Bronchial epithelial cell (primary cell): Measurements from ENCODE around the gene TMEM131. TPM values are rescaled to one million over a fixed set of nuclear protein-coding genes. Genes with fewer than 3 reads are reported as not detected.

ENCODE experiments used
- DNase-seq: peaks from one replicate; pipeline ENCODE4 v3.0.0-alpha.2; 2010; ENCODE audit warnings: low read depth
- FAIRE-seq: peaks from 2 replicates; lab custom pipeline; 2011; peaks lifted over from hg19 to GRCh38; lab: Jason Lieb, UNC
- H3K27me3 ChIP-seq: 2 replicates; pipeline ENCODE4 v1.5.1; 2011; ENCODE audit warnings: low read length; ENCODE audit not compliant: control insufficient read depth, insufficient read depth
- H3K36me3 ChIP-seq: 2 replicates; pipeline ENCODE4 v1.5.1; 2011; ENCODE audit warnings: low read length; ENCODE audit not compliant: control insufficient read depth, insufficient read depth
- H3K4me3 ChIP-seq: 2 replicates; pipeline ENCODE4 v1.5.1; 2011; ENCODE audit warnings: mild to moderate bottlenecking, low read depth, low read length, control low read depth
- CTCF ChIP-seq: IDR thresholded peaks from 2 replicates; pipeline ENCODE4 v1.5.1; 2011; ENCODE audit warnings: mild to moderate bottlenecking, moderate library complexity, low read length, control low read depth, inconsistent platforms; ENCODE audit not compliant: insufficient read depth, severe bottlenecking
- total RNA-seq: library from RNA; depleted of rRNA; stranded (reverse); fragments of >200 nt; gene quantifications from 2 replicates; pipeline ENCODE4 v1.2.1, GENCODE V29; 2014

TMEM131 gene
- total RNA-seq, 1 donor from 2014 or later, result 14.0 TPM

- no peak for FAIRE-seq
- H3K4me3 ChIP-seq, result no peak overlapping the region
- no peak for DNase-seq
- no peak for TF ChIP-seq CTCF
- H3K27me3 ChIP-seq, result no peaks in the 10 kb centered on the region
- no peaks in the 10 kb centered on the region for H3K36me3 ChIP-seq
Measured at GRCh38 chr2:98008415-98008814, 12.7 kb upstream of the TMEM131 start.

- TF ChIP-seq CTCF, result no peak
- FAIRE-seq (no peak), DNase-seq (no peak)
- no peaks in the 10 kb centered on the region for H3K36me3 ChIP-seq
- H3K27me3 ChIP-seq, result no peaks in the 10 kb centered on the region
- no peak overlapping the region for H3K4me3 ChIP-seq
Measured at GRCh38 chr2:98006378-98006777, 10.6 kb upstream of the TMEM131 start.

DNA sequence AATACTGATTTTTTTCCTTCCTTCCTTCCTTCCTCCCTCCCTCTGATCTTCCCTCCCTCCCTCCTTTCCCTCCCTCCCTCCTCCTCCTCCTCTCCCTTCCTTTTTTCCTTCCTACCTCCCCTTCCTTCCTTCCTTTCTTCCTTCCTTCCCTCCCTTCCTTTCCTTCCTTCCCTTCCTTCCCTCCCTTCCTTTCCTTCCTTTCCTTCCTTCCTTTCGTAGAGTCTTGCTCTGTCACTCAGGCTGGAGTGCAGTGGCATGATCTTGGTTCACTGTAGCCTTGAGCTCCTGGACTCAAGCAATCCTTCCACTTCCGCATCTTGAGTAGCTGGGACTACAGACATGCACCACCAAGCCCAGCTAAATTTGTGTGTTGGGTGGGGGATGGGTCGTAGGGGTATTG lies 8.9 kb upstream of the TMEM131 start:
- FAIRE-seq (no peak), DNase-seq (no peak)
- TF ChIP-seq CTCF, result no peak

DNA sequence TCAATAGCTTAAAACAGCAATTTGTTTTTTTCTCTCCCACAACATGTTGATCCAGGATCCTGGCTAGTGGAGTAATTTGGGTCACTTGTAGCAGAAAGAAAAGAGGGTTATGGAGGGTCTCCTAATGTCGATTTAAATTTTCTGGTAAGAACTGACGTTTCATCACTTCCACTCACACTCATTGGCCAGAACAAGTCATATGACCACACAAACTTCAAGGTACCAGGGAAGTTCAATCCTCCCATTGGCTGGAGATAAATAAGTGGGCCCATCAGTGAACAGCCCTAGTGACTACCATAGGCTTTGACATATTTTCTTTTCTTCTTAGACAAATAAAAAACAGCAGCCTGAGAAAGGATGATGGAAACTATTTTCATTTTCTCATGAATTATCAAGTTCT lies 8.3 kb upstream of the TMEM131 start:
- no peak for FAIRE-seq
- H3K36me3 ChIP-seq, result no peaks in the 10 kb centered on the region
- no peak for TF ChIP-seq CTCF

More for the DNA sequence above, 8.9 kb upstream of the TMEM131 start:
- Histone ChIP-seq H3K4me3 (no peak overlapping the region), H3K36me3 (no peaks in the 10 kb centered on the region), H3K27me3 (no peaks in the 10 kb centered on the region)

GRCh38 chr2:97999536-97999935 lies 3.8 kb upstream of the TMEM131 start:
- TF ChIP-seq CTCF, result no peak
- DNase-seq, result no peak
- Histone ChIP-seq H3K27me3 (no peaks in the 10 kb centered on the region), H3K36me3 (no peaks in the 10 kb centered on the region), H3K4me3 (no peak overlapping the region)
- no peak for FAIRE-seq

More for the DNA sequence above, 8.3 kb upstream of the TMEM131 start:
- no peak overlapping the region for H3K4me3 ChIP-seq
- H3K27me3 ChIP-seq, result no peaks in the 10 kb centered on the region
- no peak for DNase-seq

GRCh38 chr2:97998431-97999005 lies 2.8 kb upstream of the TMEM131 start:
- Histone ChIP-seq H3K27me3 (no peaks in the 10 kb centered on the region), H3K4me3 (no peak overlapping the region), H3K36me3 (no peaks in the 10 kb centered on the region)
- FAIRE-seq (no peak), DNase-seq (no peak)
- TF ChIP-seq CTCF, result no peak
